SH-SY5Y (cell line): Measurements from ENCODE around the gene PACC1.

Experiments used
- GATA2 ChIP-seq: IDR thresholded peaks from 2 replicates; pipeline ENCODE4 v1.6.1; 2011; ENCODE audit warnings: mild to moderate bottlenecking, low read depth, low read length
- GATA3 ChIP-seq: IDR thresholded peaks from 2 replicates; pipeline ENCODE4 v1.6.1; 2011; ENCODE audit warnings: low read depth, mild to moderate bottlenecking, low read length, moderate library complexity

GRCh38 chr1:212396638-212397037 is 18.0 kb downstream of the PACC1 start:
- TF ChIP-seq GATA2 (no peak), GATA3 (no peak)
